Thyroid gland (tissue), 4 donors: Measurements from ENCODE around the gene INPP5J.

Experiments
- POLR2A ChIP-seq, 2 donors: fragments of 450-650 bp; IDR thresholded peaks; one replicate each; pipeline ENCODE4 v1.6.1; 2017; ENCODE audit warnings: antibody characterized with exemption in 2 of 2, mild to moderate bottlenecking in 2 of 2, moderate library complexity in 1 of 2
- TF ChIP-seq, protein P1 (sequence below), 6 experiments: fragments of 200-600 bp in 3 of 6; fragments of 450-650 bp in 3 of 6; sonication (generic) in 3 of 6; IDR thresholded peaks; one replicate each; pipeline ENCODE4 v1.5.1; 2016 to 2019; ENCODE audit warnings: antibody characterized with exemption in 6 of 6, mild to moderate bottlenecking in 2 of 6, inconsistent platforms in 1 of 6, moderate library complexity in 1 of 6

DNA sequence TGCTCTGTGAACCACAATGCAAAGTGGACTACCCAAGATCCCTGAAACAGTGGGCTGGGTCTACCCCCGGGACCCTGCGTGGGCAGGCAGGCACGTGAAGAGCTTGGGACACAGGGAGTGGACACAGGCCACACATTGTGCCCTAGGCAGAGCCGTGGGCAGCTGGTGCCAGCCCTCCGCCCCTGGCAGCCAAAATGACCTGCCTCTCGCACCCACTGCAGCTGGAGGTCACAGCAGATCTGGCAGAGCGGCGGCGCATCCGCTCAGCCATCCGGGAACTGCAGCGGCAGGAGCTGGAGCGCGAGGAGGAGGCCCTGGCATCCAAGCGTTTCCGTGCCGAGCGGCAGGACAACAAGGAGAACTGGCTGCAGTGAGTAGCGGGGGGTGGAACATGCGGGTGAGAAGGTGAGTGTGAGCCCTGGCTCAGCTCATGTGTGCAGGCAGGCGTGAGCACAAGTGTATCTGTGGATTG is 35.0 kb upstream of the INPP5J start:
- TF ChIP-seq, protein P1, sequence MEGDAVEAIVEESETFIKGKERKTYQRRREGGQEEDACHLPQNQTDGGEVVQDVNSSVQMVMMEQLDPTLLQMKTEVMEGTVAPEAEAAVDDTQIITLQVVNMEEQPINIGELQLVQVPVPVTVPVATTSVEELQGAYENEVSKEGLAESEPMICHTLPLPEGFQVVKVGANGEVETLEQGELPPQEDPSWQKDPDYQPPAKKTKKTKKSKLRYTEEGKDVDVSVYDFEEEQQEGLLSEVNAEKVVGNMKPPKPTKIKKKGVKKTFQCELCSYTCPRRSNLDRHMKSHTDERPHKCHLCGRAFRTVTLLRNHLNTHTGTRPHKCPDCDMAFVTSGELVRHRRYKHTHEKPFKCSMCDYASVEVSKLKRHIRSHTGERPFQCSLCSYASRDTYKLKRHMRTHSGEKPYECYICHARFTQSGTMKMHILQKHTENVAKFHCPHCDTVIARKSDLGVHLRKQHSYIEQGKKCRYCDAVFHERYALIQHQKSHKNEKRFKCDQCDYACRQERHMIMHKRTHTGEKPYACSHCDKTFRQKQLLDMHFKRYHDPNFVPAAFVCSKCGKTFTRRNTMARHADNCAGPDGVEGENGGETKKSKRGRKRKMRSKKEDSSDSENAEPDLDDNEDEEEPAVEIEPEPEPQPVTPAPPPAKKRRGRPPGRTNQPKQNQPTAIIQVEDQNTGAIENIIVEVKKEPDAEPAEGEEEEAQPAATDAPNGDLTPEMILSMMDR (IDR thresholded peaks at IDR 0.05), result no peak
- TF ChIP-seq POLR2A (IDR thresholded peaks at IDR 0.05), result no peak
